ENCODE data around the gene EXOC4.

DNA sequence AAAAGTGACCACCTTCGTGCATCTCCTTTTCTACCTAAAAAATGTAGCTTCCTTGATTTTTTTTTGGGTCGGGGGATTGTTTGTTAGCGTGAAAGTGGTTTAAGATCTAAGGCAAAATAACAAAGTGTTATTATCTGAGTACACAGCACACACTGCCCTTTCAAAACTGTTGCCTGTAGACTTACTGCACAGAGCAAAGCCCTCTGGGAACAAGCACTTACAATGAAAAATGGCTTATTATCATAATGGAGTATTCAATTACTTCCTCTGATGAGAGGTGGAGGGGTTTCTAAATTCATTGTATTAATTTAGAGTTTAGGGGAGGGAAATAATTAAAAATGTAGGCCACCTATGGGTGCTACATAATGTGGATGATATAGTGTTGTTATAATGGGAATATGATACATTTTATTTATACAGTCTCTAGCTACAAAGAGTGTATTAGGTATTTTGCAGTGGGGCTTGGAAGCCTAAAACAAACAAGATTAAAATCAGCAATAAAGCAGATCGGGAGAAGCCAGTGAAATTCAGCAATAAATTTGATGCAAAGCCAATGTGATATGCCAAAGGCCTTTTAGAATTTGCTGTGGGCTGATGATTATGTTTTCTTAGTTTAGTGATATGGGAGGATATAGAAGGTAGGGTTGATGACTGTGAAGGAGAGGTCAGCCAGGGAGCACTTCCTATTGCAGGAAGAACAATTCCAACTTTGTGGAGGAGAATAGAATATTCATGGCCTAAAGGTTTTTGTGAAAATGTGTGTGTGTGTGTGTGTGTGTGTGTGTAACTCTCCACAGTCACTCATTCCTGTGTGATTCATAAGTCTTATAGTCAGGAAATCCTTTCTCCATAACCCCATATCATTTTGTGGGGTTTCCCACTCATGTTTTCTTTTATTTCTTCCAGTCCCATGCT lies 17.7 kb upstream of the EXOC4 start:
- TF ChIP-seq, protein P1, sequence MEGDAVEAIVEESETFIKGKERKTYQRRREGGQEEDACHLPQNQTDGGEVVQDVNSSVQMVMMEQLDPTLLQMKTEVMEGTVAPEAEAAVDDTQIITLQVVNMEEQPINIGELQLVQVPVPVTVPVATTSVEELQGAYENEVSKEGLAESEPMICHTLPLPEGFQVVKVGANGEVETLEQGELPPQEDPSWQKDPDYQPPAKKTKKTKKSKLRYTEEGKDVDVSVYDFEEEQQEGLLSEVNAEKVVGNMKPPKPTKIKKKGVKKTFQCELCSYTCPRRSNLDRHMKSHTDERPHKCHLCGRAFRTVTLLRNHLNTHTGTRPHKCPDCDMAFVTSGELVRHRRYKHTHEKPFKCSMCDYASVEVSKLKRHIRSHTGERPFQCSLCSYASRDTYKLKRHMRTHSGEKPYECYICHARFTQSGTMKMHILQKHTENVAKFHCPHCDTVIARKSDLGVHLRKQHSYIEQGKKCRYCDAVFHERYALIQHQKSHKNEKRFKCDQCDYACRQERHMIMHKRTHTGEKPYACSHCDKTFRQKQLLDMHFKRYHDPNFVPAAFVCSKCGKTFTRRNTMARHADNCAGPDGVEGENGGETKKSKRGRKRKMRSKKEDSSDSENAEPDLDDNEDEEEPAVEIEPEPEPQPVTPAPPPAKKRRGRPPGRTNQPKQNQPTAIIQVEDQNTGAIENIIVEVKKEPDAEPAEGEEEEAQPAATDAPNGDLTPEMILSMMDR (IDR thresholded peaks at IDR 0.05 in 4 of 5, conservative IDR thresholded peaks at IDR 0.05 in 1 of 5): no peak
- TF ChIP-seq POLR2A (IDR thresholded peaks at IDR 0.05): no peak

Measured in gastrocnemius medialis (tissue), 4 donors.